Stimulated activated naive CD8-positive, alpha-beta T cell treated with anti-CD3 and anti-CD28 coated beads, Interleukin-15, amount 100 ng/mL, for 72 hours (primary cell): ENCODE measurements around the gene TSR2.
"Not testable (repeated sequence)": the region's sequence is repeated elsewhere in the genome, so short reads cannot be mapped to it uniquely, and the experiment has no call there.

Experiments
- ATAC-seq: fragments of 150-1000 bp; cut with Tn5 transposase; 2 replicates; pipeline ENCODE4 v1.10.0; 2021; ENCODE audit warnings: mild to moderate bottlenecking, moderate library complexity
- DNase-seq, 2 donors: peaks; one replicate each; pipeline ENCODE4 v3.0.0; 2021 to 2022
- H3K27ac Mint-ChIP-seq, 2 donors: one replicate each; pipeline ENCODE4 v1.8.0; 2022; ENCODE audit warnings: mild to moderate bottlenecking in 2 of 2, mixed read lengths in 2 of 2, moderate library complexity in 2 of 2
- H3K27me3 Mint-ChIP-seq: one replicate; pipeline ENCODE4 v1.8.0; 2022; ENCODE audit warnings: mixed read lengths
- H3K4me1 Mint-ChIP-seq: one replicate; pipeline ENCODE4 v1.8.0; 2022; ENCODE audit warnings: mild to moderate bottlenecking, mixed read lengths
- H3K4me3 Mint-ChIP-seq, 2 donors: one replicate each; pipeline ENCODE4 v1.8.0; 2022; ENCODE audit warnings: mild to moderate bottlenecking in 2 of 2, mixed read lengths in 2 of 2, moderate library complexity in 1 of 2
- H3K9me3 Mint-ChIP-seq, 2 donors: one replicate each; pipeline ENCODE4 v1.8.0; 2022; ENCODE audit warnings: mixed read lengths in 2 of 2

TSR2 gene

GRCh38 chrX:54444752-54445151 lies 4.5 kb downstream of the TSR2 start:
- H3K27ac Mint-ChIP-seq: peak overlapping the region in 1 of 2 donors; percentile 21
- no peaks in the 10 kb centered on the region for H3K9me3 Mint-ChIP-seq
- H3K4me3 Mint-ChIP-seq: no peak overlapping the region
- H3K27me3 Mint-ChIP-seq: no peaks in the 10 kb centered on the region
- H3K4me1 Mint-ChIP-seq: peaks cover 32% of the 10 kb centered on the region
- ATAC-seq: no peak
- DNase-seq: no peak

DNA sequence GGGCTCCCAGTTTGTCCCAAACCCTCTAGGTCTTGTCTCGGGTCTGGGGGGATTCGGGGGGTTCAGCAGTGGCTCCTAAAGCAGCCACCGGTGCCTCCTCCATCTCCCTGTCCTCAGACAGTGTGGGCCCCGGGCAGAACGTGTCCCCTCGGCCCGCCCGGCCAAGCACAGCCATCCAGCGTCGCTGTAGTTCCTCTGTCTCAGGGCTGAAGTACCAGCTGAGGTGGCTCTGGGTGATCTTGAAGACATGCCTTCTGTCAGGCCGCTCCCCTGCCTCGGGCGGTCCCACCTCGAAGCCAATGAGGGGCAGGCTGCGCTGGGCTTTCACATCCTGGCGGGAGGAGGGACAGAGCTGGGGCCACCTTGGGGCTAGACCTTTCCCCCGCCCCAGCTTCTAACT lies 5.9 kb downstream of the TSR2 start:
- H3K27ac Mint-ChIP-seq: no peak overlapping the region
- no peaks in the 10 kb centered on the region for H3K27me3 Mint-ChIP-seq

DNA sequence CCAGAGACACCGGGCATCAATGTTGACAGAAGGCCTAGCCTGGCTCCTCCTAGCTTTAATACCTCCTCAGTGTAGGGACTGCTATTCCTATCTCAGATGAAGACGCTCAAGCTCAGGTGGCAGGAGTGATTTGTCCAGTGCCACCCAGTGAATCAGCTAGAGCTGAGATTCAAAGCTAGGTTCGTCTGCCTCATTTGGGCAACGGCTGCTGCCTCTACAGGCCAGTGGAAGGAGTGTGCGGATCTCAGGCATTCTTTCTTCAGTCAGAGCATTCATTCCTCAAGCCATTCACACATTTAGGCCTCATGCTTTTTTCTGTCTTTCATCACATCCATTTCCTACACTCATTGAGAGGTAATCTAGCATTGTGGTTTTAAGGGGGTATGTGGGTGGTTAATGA lies 7.3 kb downstream of the TSR2 start:
- peak; percentile 49 for ATAC-seq
- Mint-ChIP-seq H3K27me3 (no peaks in the 10 kb centered on the region), H3K27ac (no peak overlapping the region), H3K9me3 (no peaks in the 10 kb centered on the region), H3K4me3 (no peak overlapping the region), H3K4me1 (peaks cover 18% of the 10 kb centered on the region)
- DNase-seq: no peak

More for the DNA sequence above, 5.9 kb downstream of the TSR2 start:
- Mint-ChIP-seq H3K4me1 (peaks cover 32% of the 10 kb centered on the region), H3K4me3 (no peak overlapping the region), H3K9me3 (no peaks in the 10 kb centered on the region)
- DNase-seq: no peak
- no peak for ATAC-seq

GRCh38 chrX:54449929-54450328 lies 9.7 kb downstream of the TSR2 start:
- DNase-seq: no peak
- Mint-ChIP-seq H3K27ac (no peak overlapping the region), H3K27me3 (no peaks in the 10 kb centered on the region), H3K4me3 (no peak overlapping the region), H3K9me3 (no peaks in the 10 kb centered on the region), H3K4me1 (peaks cover 6% of the 10 kb centered on the region)
- no peak for ATAC-seq

DNA sequence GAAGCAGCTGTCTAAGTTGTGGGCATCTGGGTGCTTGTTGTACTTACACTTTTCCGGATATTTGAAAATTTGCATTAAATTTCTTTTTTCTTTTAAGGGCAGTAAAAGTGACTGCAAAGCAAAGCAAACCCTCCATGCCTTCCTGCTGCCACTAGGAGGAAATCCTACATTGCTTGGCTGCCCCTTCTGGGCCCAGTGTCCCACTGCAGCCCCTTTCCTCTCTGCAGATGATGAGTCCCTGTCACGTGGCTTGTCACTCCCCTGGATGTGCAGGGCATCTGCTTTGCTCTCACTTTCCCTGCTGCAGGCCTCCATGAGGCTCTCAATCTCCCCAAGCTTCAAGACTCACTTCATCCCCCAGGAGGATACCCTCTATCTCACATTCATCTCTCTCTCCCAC lies 12.7 kb downstream of the TSR2 start:
- ATAC-seq: no peak
- DNase-seq: no peak
- no peak overlapping the region for H3K27ac Mint-ChIP-seq

GRCh38 chrX:54470054-54470760 lies 30.0 kb downstream of the TSR2 start:
- ATAC-seq: no peak
- Mint-ChIP-seq H3K4me1 (no peaks in the 10 kb centered on the region), H3K27ac (no peak overlapping the region), H3K27me3 (no peaks in the 10 kb centered on the region), H3K4me3 (no peak overlapping the region), H3K9me3 (no peaks in the 10 kb centered on the region)
- no peak for DNase-seq

More for the DNA sequence above, 12.7 kb downstream of the TSR2 start:
- Mint-ChIP-seq H3K4me3 (no peak overlapping the region), H3K27me3 (no peaks in the 10 kb centered on the region), H3K9me3 (no peaks in the 10 kb centered on the region), H3K4me1 (peaks cover 6% of the 10 kb centered on the region)

DNA sequence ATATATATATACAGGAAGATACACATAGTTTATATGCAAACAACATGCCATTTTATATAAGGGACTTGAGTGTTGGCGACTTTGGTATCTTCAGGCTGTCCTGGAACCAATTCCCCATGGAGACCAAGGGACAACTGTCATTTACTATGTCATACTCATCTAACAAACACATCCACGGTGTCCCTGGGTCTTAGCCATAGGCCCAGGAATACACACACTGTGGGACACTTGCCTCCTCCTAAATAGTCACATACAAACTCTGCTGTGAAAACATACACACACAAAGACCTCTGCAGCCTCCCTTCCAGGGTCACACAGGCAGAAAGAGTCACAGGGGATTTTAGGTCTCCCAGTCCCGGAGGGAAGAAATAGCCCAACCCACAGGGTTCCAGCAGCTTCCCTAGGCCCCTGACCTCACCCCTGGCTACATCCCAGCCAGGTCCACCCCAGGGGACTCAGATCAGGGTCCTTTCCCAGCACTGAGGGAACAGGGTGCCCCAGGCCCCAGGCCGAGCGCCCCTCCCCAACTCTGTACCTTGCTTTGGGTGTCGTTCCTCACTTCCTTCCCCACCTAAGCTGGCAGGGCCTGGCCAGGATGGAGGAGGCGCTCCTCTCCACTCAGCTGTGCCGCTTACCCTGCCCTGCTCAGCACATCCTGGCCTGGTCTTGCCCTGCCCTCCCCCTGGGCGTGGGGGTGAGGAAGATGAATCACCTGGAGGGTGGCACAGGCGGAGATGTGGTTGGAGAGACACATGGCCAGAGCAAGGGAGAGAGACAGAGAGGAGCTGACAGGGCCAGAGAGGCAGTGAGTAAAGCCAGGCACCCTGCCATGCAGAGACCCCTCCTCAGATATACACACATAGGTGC lies 34.0 kb downstream of the TSR2 start:
- no peaks in the 10 kb centered on the region for H3K27me3 Mint-ChIP-seq
- ATAC-seq (no peak), DNase-seq (no peak)
- no peak overlapping the region for H3K4me3 Mint-ChIP-seq
- H3K4me1 Mint-ChIP-seq: no peaks in the 10 kb centered on the region
- no peak overlapping the region for H3K27ac Mint-ChIP-seq
- H3K9me3 Mint-ChIP-seq: no peaks in the 10 kb centered on the region

GRCh38 chrX:54479136-54480111 lies 39.2 kb downstream of the TSR2 start:
- H3K27me3 Mint-ChIP-seq: no peaks in the 10 kb centered on the region
- DNase-seq: no peak
- no peak for ATAC-seq
- no peaks in the 10 kb centered on the region for H3K4me1 Mint-ChIP-seq
- no peak overlapping the region for H3K4me3 Mint-ChIP-seq
- no peaks in the 10 kb centered on the region for H3K9me3 Mint-ChIP-seq
- H3K27ac Mint-ChIP-seq: no peak overlapping the region

DNA sequence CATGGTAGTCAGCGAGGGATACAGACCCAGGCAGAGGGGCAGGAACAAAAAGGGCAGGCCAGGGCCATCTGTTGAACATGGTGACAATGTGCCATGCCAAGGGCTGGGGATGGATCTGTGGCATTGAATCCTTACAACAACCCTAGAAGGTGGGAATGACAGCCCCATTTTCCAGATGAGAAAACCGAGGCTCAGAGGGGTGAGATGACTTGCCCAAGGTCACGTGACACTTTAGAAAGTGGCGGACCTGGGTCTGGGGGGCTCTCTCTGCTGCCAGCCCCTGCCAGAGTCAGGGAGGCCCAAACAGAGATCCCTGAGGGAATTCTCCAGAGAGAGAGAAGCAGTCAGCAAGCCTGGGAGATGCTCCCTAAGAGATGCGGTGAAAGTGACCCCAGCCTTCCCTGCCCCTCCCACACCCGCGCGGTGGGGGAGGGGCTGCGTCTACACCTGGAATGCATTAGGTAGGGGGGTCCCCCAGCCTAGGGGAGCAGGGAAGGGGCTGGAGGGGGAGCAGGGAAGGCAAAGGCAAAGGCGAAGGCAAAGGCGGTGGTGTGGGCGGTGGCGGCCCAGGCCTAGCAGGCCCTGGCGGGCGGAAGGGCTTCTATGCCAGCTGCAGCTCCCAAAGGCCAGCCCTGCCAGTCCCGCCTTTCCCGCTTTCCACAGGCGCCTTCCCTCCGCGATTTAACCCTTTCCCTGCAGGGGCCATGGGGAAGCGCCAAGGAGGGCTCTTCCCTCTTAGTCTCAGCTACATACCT lies 42.8 kb downstream of the TSR2 start:
- no peaks in the 10 kb centered on the region for H3K9me3 Mint-ChIP-seq
- H3K4me3 Mint-ChIP-seq: no peak overlapping the region
- H3K27ac Mint-ChIP-seq: no peak overlapping the region
- ATAC-seq: no peak
- DNase-seq: no peak
- H3K27me3 Mint-ChIP-seq: no peaks in the 10 kb centered on the region
- no peaks in the 10 kb centered on the region for H3K4me1 Mint-ChIP-seq

DNA sequence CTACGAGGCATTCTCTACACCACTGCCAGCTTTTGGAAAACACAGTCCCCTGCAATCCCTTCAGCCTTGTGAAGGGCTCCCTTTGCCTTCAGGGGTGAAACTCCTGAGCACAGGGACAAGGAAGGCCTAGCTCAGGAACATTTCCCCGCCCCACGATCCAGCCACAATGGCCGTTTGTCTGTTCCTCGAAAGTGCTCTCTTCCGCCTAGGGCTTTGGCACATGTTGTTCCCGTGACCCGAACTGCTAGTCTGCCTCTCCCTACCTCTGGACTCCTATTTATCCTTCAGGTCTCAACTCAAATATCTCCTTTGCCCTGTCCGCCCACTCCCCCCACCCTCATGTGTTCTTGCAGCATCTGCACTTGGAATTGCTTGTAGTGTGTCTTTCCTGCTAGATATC lies 43.7 kb downstream of the TSR2 start:
- H3K4me3 Mint-ChIP-seq: no peak overlapping the region
- no peak for ATAC-seq
- H3K27ac Mint-ChIP-seq: no peak overlapping the region
- DNase-seq: no peak
- no peaks in the 10 kb centered on the region for H3K27me3 Mint-ChIP-seq
- H3K9me3 Mint-ChIP-seq: no peaks in the 10 kb centered on the region
- H3K4me1 Mint-ChIP-seq: no peaks in the 10 kb centered on the region

DNA sequence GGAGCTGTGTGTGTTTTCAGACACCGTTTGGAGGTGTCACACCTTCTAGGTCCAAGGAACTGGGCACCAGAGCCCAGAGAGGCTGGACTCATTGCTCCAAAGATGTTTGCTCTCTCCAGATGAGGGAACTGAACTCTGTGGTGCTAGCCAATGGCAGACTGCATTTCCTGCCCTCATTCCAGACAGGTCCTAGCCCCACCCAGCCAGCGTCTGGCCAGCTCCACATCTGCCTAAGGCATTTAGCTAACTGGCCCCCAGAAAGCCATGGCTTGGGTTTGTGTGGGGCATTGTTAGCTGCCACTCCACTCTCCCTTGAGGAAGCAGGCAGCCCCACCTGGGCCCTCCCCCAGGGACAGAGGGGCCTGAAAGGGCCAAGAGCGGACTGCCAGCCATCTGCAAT lies 44.5 kb downstream of the TSR2 start:
- no peak overlapping the region for H3K4me3 Mint-ChIP-seq
- H3K27ac Mint-ChIP-seq: no peak overlapping the region
- no peak for ATAC-seq
- H3K27me3 Mint-ChIP-seq: no peaks in the 10 kb centered on the region
- H3K9me3 Mint-ChIP-seq: no peaks in the 10 kb centered on the region
- no peak for DNase-seq
- no peaks in the 10 kb centered on the region for H3K4me1 Mint-ChIP-seq

DNA sequence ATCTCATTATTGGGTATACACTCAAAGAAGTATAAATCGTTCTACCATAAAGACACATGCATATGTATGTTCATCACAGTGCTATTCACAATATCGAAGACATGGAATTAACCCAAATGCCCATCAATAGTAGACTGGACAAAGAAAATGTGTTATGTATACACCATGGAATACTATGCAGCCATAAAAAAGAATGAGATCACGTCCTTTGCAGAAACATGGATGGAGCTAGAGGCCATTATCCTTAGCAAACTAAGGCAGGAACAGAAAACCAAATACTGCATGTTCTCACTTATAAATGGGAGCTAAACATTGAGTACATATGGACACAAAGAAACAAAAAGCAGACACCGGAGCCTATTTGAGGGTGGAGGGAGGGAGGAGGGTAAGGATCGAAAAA lies 49.6 kb downstream of the TSR2 start:
- H3K27me3 Mint-ChIP-seq: peaks cover 15% of the 10 kb centered on the region
- H3K9me3 Mint-ChIP-seq, H3K4me3 Mint-ChIP-seq, H3K27ac Mint-ChIP-seq, ATAC-seq, DNase-seq, H3K4me1 Mint-ChIP-seq: not testable (repeated sequence)

DNA sequence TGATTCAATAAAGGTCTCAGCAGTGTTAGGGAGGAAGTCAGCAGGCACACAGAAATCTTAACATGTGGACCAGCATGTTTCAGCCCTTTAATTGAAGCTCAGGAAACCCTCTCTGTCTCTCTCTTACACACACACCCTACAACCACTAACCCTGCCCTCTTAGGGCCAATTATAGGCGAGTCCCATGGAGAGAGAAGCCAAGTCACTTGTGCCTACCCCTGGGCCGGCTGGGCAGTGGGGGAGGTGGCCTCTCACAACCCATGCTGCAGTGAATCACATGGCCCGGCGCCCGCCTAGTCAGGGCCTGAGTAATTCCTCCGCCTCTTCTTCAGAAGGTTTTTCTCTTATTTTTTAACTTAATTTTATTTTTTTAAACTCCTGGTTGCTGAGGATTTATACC lies 52.1 kb downstream of the TSR2 start:
- ATAC-seq (no peak), DNase-seq (no peak)
- no peak overlapping the region for H3K27ac Mint-ChIP-seq
- peaks cover 29% of the 10 kb centered on the region for H3K27me3 Mint-ChIP-seq
- no peak overlapping the region for H3K4me3 Mint-ChIP-seq
- H3K9me3 Mint-ChIP-seq: no peaks in the 10 kb centered on the region
- peaks cover 9% of the 10 kb centered on the region for H3K4me1 Mint-ChIP-seq

DNA sequence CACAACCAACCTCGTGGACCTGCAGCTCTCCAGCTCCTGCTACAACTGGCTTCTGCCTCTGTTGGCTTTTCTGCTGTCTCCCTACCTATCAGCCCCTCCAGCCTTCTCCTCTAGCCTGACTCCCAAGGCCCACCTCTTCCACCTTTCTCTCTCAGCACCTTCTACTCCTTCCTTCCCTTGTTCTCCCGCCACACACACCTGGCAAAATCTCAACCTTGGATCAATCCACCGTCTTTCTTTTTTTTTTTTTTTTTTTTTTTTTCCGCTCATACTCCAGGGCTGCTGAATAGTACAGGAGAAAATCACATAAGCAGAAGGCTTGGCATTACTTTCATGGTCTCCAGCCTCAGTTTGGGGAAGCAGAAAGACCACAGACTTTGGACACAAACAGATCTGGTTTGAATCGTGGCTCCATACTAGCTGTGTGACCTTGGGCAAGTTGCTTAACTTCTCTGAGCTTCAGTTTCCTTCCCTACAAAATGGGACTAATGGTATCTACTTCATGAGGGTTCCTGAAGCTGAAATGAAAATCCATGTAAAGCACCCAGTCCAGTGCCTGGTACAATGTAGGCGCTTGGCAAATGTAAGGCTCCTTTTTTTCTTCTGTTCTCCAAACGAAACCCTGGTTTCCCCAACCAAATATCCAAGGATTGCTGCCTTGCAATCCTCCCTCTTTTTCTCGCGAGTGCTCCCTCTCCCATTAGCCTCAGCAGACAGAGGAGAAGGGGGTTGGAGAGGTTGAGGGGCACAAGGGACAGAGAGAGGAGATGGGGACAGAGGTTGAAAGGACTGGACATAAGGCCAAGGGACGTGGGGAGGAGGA lies 54.2 kb downstream of the TSR2 start:
- H3K27me3 Mint-ChIP-seq: peaks cover 39% of the 10 kb centered on the region
- H3K9me3 Mint-ChIP-seq: no peaks in the 10 kb centered on the region
- peak overlapping the region; percentile 33 to 68 for H3K4me3 Mint-ChIP-seq
- peak overlapping the region in 1 of 2 donors; percentile 58 for H3K27ac Mint-ChIP-seq
- H3K4me1 Mint-ChIP-seq: peaks cover 9% of the 10 kb centered on the region
- DNase-seq (no peak), ATAC-seq (no peak)
